Heart right ventricle (tissue), 16 donors: ENCODE data around the gene CABP4. TPM values are rescaled to one million over a fixed set of nuclear protein-coding genes. Genes with fewer than 3 reads are reported as not detected.

ENCODE experiments used
- ATAC-seq, 8 donors: fragments of 200-7000 bp; cut with Tn5 transposase; one replicate each; pipeline ENCODE4 v1.9.1; 2020; ENCODE audit warnings: mild to moderate bottlenecking in 8 of 8, moderate library complexity in 8 of 8, moderate number of reproducible peaks in 1 of 8
- DNase-seq, 2 donors: peaks; one replicate each; pipeline ENCODE4 v3.0.0-alpha.2; 2020
- H3K27ac ChIP-seq, 10 donors: fragments of 200-600 bp; sonication (generic) in 2 of 10; one replicate each; pipeline versions ENCODE4 v1.5.0 to v1.8.0; 2020 to 2022; ENCODE audit warnings: mild to moderate bottlenecking in 3 of 10
- H3K27me3 ChIP-seq, 7 donors: fragments of 200-600 bp; one replicate each; pipeline ENCODE4 v1.8.0; 2021 to 2022; ENCODE audit warnings: mild to moderate bottlenecking in 2 of 7
- H3K36me3 ChIP-seq, 9 donors: fragments of 200-600 bp; sonication (generic) in 1 of 9; one replicate each; pipeline versions ENCODE4 v1.5.0 to v1.8.0; 2020 to 2022; ENCODE audit warnings: mild to moderate bottlenecking in 2 of 9
- H3K4me1 ChIP-seq, 9 donors: fragments of 200-600 bp; sonication (generic) in 1 of 9; one replicate each; pipeline versions ENCODE4 v1.5.0 to v1.8.0; 2020 to 2022; ENCODE audit warnings: mild to moderate bottlenecking in 4 of 9
- H3K4me3 ChIP-seq, 10 donors: fragments of 200-600 bp; sonication (generic) in 2 of 10; one replicate each; pipeline versions ENCODE4 v1.5.0 to v1.8.0; 2020 to 2022; ENCODE audit warnings: mild to moderate bottlenecking in 7 of 10, moderate library complexity in 2 of 10
- H3K9me3 ChIP-seq, 11 donors: fragments of 200-600 bp in 10 of 11; sonication (generic) in 2 of 11; one replicate each; pipeline versions ENCODE4 v1.5.0 to v1.8.0; 2013 to 2022; ENCODE audit warnings: mild to moderate bottlenecking in 2 of 11, control low read depth in 1 of 11, moderate library complexity in 1 of 11
- CTCF ChIP-seq, 9 donors: fragments of 200-600 bp; sonication (generic) in 2 of 9; IDR thresholded peaks; one replicate each; pipeline versions ENCODE4 v1.5.0 to v1.8.0; 2021 to 2022; ENCODE audit warnings: antibody characterized with exemption in 9 of 9, mild to moderate bottlenecking in 5 of 9, moderate library complexity in 1 of 9
- WGBS, 2 donors: extraction: QIAGEN DNeasy Blood & Tissue Kit; methylation state at CpG; one replicate each; pipeline ENCODE4 v1.1.7; 2013; ENCODE audit warnings: inconsistent platforms in 1 of 2; 5-methylcytosine and 5-hydroxymethylcytosine counted together
- intact Hi-C, 10 donors: fragments of 100-400 bp; cut with DNase I; formaldehyde crosslinking; loops; one replicate each; pipeline versions ENCODE4 v1.11.1 to v1.14.2; 2022
- polyA plus RNA-seq, 2 donors: library from polyadenylated mRNA; stranded (reverse); fragments of 200-250 nt; gene quantifications; one replicate each; pipeline ENCODE4 v1.2.3, GENCODE V29; 2013
- total RNA-seq, 10 donors: library from RNA; stranded (reverse); fragmentation: NEBNext Ultra II Directional in 3 of 10; extraction: Animal tissue kit (Norgen Biotek cat#: 25700) in 3 of 10; gene quantifications; one replicate each; pipeline versions ENCODE4 v1.2.1 to v1.2.4, GENCODE V29; 2021 to 2023
- donor health status: Arrhythmogenic right ventricular cardiomyopathy.
- donor health status: ischemic (EF 13 %, LVEDD 7.1; RV severe dilation, severe dysfunction).
- donor health status: healthy with polysubstance abuse.
- donor health status: DM: no; HTN: yes; CAD: no.
- donor health status: DM: no; HTN: no; CAD: no.
- donor health status: ischemic (EF 25% LVEDD 6.9; RV normal size, moderate dysfunction).
- donor health status: ischemic (EF 25% LVEDD 5.7; RV mildly dilated, moderate dysfunction).
- donor health status: healthy.
- donor health status: DM: yes; HTN: yes; CAD: no.
- donor health status: Ischemic cardiomyopathy.
- donor health status: ischemic (EF 35%, LVEDD 5.7; RV mildly dilated, moderate dysfunction).
- donor health status: nonischemic (EF 11% LVEDD 7.7; RV severe dilation, severe dysfunction).
- donor health status: DM: yes; HTN: yes; CAD: no.
- donor health status: PGD.
- donor health status: ischemic (EF 29% LVEDD 5.4; RV normal size, mild dysfunction).
- donor health status: nonischemic (EF 23%, LVEDD 6.1; RV moderate dilation, normal function).

Gene CABP4
- total and polyA plus RNA-seq, 12 donors: 0.17 to 1.5 (median 0.70) TPM; not detected in 1

DNA sequence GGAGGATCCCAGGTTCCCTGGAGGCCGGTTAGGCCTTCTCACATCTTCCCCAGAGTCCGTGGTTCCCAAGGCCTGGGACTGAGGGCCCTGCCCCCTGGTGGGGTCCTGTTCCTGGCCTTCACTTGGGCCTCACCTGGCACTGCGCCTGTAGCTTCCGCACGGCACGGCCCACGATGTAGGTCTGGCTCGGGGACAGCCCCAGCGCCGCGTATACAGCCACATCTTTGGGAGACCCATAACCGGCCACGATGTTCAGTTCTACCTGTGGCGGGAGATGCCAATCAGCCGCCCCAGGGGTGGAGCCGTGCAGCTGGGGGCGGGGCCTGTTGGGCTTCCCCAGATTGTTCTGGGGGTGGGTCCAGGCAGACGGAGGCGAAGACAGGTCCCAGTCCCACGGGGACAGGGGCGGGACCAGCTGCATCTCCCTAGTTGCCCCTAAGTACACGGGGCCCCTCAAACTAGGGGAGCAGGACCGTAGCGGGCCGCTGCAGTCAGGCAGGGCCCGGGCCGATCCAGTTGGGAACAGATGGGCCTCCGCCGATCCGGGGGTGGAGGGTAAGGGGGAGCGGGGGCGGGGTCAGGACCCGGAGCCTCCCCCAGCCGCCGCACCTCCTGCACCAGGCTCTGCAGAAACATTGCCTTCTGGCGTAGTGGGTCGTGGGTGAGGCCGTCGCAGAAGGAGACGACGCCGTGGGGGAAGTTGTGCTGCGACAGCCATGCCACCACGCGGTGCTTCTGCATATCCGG lies 37.8 kb downstream of the CABP4 start:
- Histone ChIP-seq H3K4me3 (no peak overlapping the region), H3K4me1 (peaks cover 0 to under 1% (median 0%) of the 10 kb centered on the region in 9 donors), H3K9me3 (no peaks in the 10 kb centered on the region), H3K27me3 (no peaks in the 10 kb centered on the region), H3K36me3 (peaks cover 0 to 97% (median 61%) of the 10 kb centered on the region in 9 donors), H3K27ac (no peak overlapping the region)
- DNase-seq: no peak
- WGBS, 2 donors: 83 to 90% methylated on average over 43 to 46 of the region's 46 CpGs
- TF ChIP-seq CTCF (IDR thresholded peaks at IDR 0.05): no peak
- intact Hi-C loops: no loop called here
- ATAC-seq: no peak

DNA sequence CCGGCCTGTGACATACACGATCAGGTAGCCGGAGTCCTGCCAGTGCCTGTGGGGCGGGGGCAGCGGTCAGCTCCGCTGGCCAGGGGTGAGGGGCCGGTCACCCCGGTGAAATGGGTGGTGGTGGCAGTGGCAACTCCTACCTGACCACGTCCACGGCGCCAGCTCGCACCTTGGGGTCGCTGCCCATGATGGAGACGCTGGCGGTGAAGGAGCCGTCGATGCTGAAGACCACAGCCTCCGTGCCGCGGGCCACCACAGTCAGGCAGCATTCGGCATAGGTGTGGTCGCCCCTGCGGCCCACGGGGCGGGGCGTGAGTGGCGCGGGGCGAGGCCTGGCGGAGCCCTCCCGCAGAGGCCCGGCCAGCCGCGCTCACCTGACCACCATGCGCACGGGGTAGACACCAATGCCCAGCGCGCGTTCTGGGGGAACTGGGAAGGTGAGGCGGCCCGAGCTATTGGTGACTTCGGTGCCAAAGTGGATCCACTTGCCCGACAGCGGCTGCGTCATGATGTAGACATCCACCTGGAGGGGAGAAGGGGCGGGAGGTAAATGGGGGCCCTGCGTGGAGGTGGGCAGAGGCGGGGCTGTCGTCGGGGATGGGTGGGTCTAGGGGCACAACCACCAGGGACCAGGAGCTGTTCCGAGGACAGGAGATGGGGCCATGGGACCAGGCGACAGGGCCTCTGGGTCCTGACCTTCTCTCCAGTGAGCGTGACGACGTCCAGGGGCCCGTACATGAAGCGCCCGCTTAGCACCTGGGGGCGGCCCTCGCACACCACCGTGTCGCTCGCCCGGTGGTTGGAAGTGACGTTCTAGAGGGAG lies 38.6 kb downstream of the CABP4 start:
- no peak for TF ChIP-seq CTCF (IDR thresholded peaks at IDR 0.05)
- 95 to 96% methylated on average over 53 to 65 of the region's 65 CpGs for WGBS, 2 donors
- DNase-seq: no peak
- no peak overlapping the region for H3K27ac ChIP-seq
- no peaks in the 10 kb centered on the region for H3K9me3 ChIP-seq
- intact Hi-C loops: no loop called here
- peaks cover 0 to 8% (median 0%) of the 10 kb centered on the region in 9 donors for H3K4me1 ChIP-seq
- no peak for ATAC-seq
- H3K27me3 ChIP-seq: no peaks in the 10 kb centered on the region
- peaks cover 0 to 100% (median 61%) of the 10 kb centered on the region in 9 donors for H3K36me3 ChIP-seq
- H3K4me3 ChIP-seq: no peak overlapping the region

GRCh38 chr11:67494371-67495233 lies 39.4 kb downstream of the CABP4 start:
- H3K9me3 ChIP-seq: no peaks in the 10 kb centered on the region
- H3K4me3 ChIP-seq: no peak overlapping the region
- intact Hi-C loops: no loop called here
- H3K27ac ChIP-seq: no peak overlapping the region
- H3K27me3 ChIP-seq: no peaks in the 10 kb centered on the region
- peaks cover 0 to 13% (median 0%) of the 10 kb centered on the region in 9 donors for H3K4me1 ChIP-seq
- no peak for TF ChIP-seq CTCF (IDR thresholded peaks at IDR 0.05)
- ATAC-seq (no peak), DNase-seq (no peak)
- peaks cover 0 to 98% (median 53%) of the 10 kb centered on the region in 9 donors for H3K36me3 ChIP-seq
- 92% methylated on average over 57 to 59 of the region's 59 CpGs for WGBS, 2 donors
